GM18526 (cell line): ENCODE measurements around the gene THRA.
A peak's percentile ranks its signal among the peaks of the same experiment; 100 is the strongest.

Experiments used
- POLR2A ChIP-seq: IDR thresholded peaks from 3 replicates; pipeline ENCODE4 v1.6.1; 2011; ENCODE audit not compliant: insufficient read length; ENCODE audit errors: extremely low read depth

THRA gene

GRCh38 chr17:40122136-40122998 lies 59.6 kb downstream of the THRA start:
- TF ChIP-seq POLR2A, result peak; percentile 38

- TF ChIP-seq POLR2A, result peak; percentile 19
Observed at GRCh38 chr17:40122999-40123810, 60.4 kb downstream of the THRA start.

- TF ChIP-seq POLR2A, result no peak
Observed at GRCh38 chr17:40123811-40124114, 61.0 kb downstream of the THRA start.

- TF ChIP-seq POLR2A, result no peak
Observed at GRCh38 chr17:40124279-40125141, 61.7 kb downstream of the THRA start.

- TF ChIP-seq POLR2A, result no peak
Observed at GRCh38 chr17:40129498-40129897, 66.7 kb downstream of the THRA start.

GRCh38 chr17:40130352-40131042 lies 67.7 kb downstream of the THRA start:
- no peak for TF ChIP-seq POLR2A

- no peak for TF ChIP-seq POLR2A
Observed at GRCh38 chr17:40134184-40134583, 71.4 kb downstream of the THRA start.

- TF ChIP-seq POLR2A, result no peak
Observed at GRCh38 chr17:40135817-40136216, 73.1 kb downstream of the THRA start.

- no peak for TF ChIP-seq POLR2A
Observed at GRCh38 chr17:40139566-40140058, 76.8 kb downstream of the THRA start.
